ENCODE results near the gene MT1B. TPM values are rescaled to one million over a fixed set of nuclear protein-coding genes. Genes with fewer than 3 reads are reported as not detected.
"Not testable (repeated sequence)": the region's sequence is repeated elsewhere in the genome, so short reads cannot be mapped to it uniquely, and the experiment has no call there.

MT1B gene
- total RNA-seq, 4 donors from 2014 or later, result not detected

DNA sequence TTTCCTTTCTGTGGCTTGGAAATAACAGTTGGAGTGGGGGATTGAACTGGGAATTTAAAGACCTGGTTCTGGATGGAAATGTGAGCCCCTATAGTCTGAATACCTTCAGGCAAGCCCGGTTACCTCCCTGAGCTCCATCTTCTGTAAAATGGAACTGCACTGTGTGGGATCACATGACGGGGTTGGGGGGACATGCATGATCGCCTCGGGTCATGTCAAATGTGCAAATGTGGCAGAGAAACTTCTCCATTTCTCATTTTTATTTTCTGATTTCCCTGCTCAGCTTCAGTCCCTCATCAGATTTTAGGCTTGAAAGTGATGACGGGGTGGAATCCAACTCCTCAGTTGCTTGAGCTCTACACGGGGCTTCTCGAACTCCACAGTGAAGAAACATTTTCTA lies 1.5 kb downstream of the MT1B start:
- Histone ChIP-seq H3K36me3 (no peaks in the 10 kb centered on the region), H3K27me3 (peaks cover 0 to 61% (median 0%) of the 10 kb centered on the region in 4 donors), H3K27ac (no peak overlapping the region), H3K4me1 (peaks cover 9 to 24% (median 11%) of the 10 kb centered on the region in 3 donors), H3K4me3 (no peak overlapping the region), H3K9me3 (no peaks in the 10 kb centered on the region)
- WGBS, 2 donors, result 72 to 85% methylated on average over 7 of the region's 7 CpGs
- intact Hi-C loops (cut with DNase I), result no loop called here
- TF ChIP-seq POLR2A (IDR thresholded peaks at IDR 0.05) (no peak), CTCF (IDR thresholded peaks at IDR 0.05) (no peak)
- no peak for DNase-seq

- Histone ChIP-seq H3K36me3 (no peaks in the 10 kb centered on the region), H3K4me1 (peaks cover 16 to 30% (median 16%) of the 10 kb centered on the region in 3 donors), H3K4me3 (peak within 1 kb of the TSS; percentile 43 to 71 (median 55)), H3K9me3 (no peaks in the 10 kb centered on the region), H3K27me3 (peaks cover 0 to 68% (median 5%) of the 10 kb centered on the region in 4 donors), H3K27ac (peak within 1 kb of the TSS; percentile 58 to 77 (median 72))
- TF ChIP-seq CTCF (IDR thresholded peaks at IDR 0.05) (peak in 1 of 6 experiments; percentile 10), POLR2A (IDR thresholded peaks at IDR 0.05) (peak in 1 of 4 donors; percentile 59)
- intact Hi-C loops (cut with DNase I), result no loop called here
- no peak for DNase-seq
- WGBS, 2 donors, result 0 to 4% methylated on average over 7 to 9 of the region's 46 CpGs
Observed at GRCh38 chr16:56657555-56658326, 6.1 kb downstream of the MT1B start, which contains the start of gene MT1F. MT1F (plus strand) TSS chr16:56657959; CDS start chr16:56658059, 100 bp downstream.

- Histone ChIP-seq H3K27me3 (peaks cover 0 to 68% (median 10%) of the 10 kb centered on the region in 4 donors), H3K4me1 (peaks cover 16 to 32% (median 18%) of the 10 kb centered on the region in 3 donors), H3K27ac (peak overlapping the region in 3 of 4 donors; percentile 71 to 77 (median 74)), H3K4me3 (peak overlapping the region in 3 of 4 donors; percentile 55 to 71 (median 55)), H3K9me3 (no peaks in the 10 kb centered on the region), H3K36me3 (no peaks in the 10 kb centered on the region)
- WGBS, 2 donors, result 56 to 65% methylated on average over 6 to 8 of the region's 10 CpGs
- intact Hi-C loops (cut with DNase I), result no loop called here
- no peak for DNase-seq
- TF ChIP-seq POLR2A (IDR thresholded peaks at IDR 0.05), result no peak
Observed at GRCh38 chr16:56658327-56658875, 6.7 kb downstream of the MT1B start.

DNA sequence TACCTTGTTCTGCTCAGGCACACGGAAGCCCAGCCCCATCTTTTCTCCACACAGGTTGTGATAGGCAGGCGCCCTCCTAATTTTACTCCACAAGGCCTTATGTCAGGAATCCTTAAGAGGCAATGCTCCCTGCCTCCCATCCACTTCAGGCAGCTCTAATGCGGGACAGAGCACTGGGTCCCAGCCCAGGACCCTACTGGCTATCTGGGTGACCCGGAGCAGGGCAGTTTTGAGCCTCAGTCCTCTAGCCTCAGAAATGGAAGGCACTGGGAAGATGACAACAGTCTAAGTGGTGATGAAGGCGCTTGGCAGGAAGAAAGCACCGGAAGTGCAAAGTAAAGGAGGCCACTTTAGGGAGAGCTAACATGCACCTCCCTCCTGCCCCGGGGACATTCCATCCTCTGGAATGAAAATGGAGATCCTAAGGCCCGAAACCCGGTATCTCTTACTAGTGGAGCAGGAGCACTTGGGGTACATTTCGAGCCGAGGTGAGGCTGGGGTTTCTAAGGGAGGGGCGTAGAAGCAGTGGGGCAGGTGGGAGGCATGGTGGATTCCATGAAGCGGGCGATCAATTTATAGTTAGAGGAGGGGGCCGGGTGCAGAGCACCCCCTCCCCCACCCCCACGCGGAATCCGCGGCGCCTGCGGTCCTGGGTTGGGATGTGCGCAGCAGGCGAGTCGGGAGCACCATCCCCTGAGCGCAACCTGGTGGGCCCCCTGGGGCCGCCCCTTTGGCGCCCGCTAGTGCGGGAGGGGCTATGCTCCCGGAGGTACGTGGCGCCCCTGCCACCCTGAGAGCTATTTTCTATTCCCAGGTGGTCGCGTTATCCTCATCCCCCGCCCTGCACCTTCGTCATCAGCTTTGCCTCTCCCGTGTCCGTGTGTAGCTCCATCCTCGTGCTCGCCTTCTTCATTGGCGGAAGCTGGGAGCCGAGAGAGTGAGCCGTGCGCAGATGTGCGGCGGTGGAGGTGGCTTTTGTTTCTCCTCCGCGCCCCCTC lies 11.0 kb downstream of the MT1B start:
- TF ChIP-seq CTCF (IDR thresholded peaks at IDR 0.05), result no peak
- TF ChIP-seq POLR2A (IDR thresholded peaks at IDR 0.05), result no peak
- DNase-seq, result no peak
- H3K36me3 ChIP-seq, result no peaks in the 10 kb centered on the region
- intact Hi-C loops (cut with DNase I), result no loop called here
- H3K9me3 ChIP-seq, result no peaks in the 10 kb centered on the region
- WGBS, 2 donors, result 28 to 41% methylated on average over 17 to 32 of the region's 48 CpGs
- peaks cover 0 to 100% (median 10%) of the 10 kb centered on the region in 4 donors for H3K27me3 ChIP-seq
- H3K27ac ChIP-seq, result no peak overlapping the region
- H3K4me3 ChIP-seq, result peak overlapping the region in 2 of 4 donors; percentile 29 to 50
- peaks cover 12 to 40% (median 17%) of the 10 kb centered on the region in 3 donors for H3K4me1 ChIP-seq

DNA sequence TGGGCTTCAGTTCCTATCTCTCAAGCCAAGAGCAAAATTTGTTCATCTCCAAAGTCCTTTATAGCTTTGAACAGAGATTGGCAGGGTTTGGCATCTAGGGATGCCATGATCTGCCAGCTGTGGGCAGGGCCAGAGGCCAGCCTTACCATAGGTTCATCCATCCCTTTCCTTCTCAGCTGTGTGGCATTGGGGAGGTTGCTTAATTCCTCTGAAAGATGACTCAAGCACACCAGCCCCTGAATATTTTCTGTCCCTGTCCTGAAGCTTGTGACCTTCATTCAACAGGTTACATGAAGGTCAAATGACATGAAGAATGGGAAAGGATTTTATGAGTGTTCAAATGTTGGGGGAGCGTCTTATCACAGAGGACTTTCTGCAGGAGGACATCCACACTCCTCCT lies 12.8 kb downstream of the MT1B start:
- Histone ChIP-seq H3K36me3 (no peaks in the 10 kb centered on the region), H3K27me3 (peaks cover 0 to 100% (median 10%) of the 10 kb centered on the region in 4 donors)
- WGBS, 2 donors, result 93 to 100% methylated on average over 1 of the region's 1 CpG

DNA sequence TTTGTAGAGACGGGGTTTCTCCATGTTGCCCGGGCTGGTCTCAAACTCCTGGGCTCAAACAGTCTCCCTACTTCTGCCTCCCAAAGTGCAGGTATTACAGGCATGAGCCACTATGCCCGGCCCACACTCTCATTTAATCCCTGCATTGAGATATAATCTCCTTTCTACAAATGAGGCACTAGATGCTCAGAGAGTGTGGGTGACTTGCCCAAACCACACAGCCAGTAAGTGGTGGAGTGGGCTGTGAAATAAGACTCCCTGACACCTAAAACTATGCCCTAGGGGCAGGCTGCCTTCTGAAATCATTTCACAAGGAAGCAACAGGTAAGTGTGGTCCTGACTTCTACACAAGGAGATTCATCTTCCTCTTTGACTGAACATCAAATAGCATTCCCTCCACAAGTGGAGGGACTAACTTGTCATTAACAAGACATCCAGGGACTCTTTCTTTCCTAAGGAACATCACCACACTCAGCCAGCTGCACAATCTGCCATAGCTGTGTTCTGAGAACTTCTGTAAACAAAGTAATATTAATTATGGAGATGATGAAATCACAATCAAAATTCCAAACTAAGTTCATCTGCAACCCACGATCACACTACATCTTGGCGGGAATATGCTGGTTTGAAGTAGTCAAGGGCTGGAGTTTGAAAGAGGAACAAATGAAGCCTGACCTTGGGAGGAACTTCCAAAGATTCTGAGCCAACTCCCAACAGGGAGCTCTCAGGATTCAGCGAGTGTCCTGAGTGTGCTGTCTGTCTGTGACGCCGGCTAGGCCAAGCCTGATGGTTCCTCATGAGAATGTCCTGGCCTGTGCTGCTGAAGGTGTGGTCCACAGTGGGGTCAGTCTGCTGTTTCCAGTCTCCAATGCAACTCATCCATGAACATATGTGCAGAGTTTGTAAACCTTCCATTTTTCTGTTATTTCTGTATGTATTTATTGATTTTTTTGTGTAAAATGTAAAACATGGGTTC lies 13.9 kb downstream of the MT1B start:
- peaks cover 19 to 50% (median 25%) of the 10 kb centered on the region in 3 donors for H3K4me1 ChIP-seq
- H3K9me3 ChIP-seq; H3K4me3 ChIP-seq; H3K36me3 ChIP-seq; intact Hi-C loops (cut with DNase I); DNase-seq: not testable (repeated sequence)
- 67 to 72% methylated on average over 8 of the region's 8 CpGs for WGBS, 2 donors
- H3K27ac ChIP-seq, result peak overlapping the region in 1 of 4 donors; percentile 29
- peaks cover 0 to 100% (median 10%) of the 10 kb centered on the region in 4 donors for H3K27me3 ChIP-seq

More for the DNA sequence above, 12.8 kb downstream of the MT1B start:
- peaks cover 19 to 42% (median 19%) of the 10 kb centered on the region in 3 donors for H3K4me1 ChIP-seq
- no peaks in the 10 kb centered on the region for H3K9me3 ChIP-seq
- no peak for DNase-seq
- intact Hi-C loops (cut with DNase I), result no loop called here
- no peak overlapping the region for H3K27ac ChIP-seq
- no peak for TF ChIP-seq POLR2A (IDR thresholded peaks at IDR 0.05)
- TF ChIP-seq CTCF (IDR thresholded peaks at IDR 0.05), result no peak
- H3K4me3 ChIP-seq, result no peak overlapping the region

Data from esophagus squamous epithelium (tissue), 5 donors.